Kasumi-1 (cell line): ENCODE data around the gene SDC4.
"Not testable (repeated sequence)": the region's sequence is repeated elsewhere in the genome, so short reads cannot be mapped to it uniquely, and the experiment has no call there.

Experiments used
- DNase-seq, 2 experiments: peaks; one replicate each; lab custom pipeline; 2025; lab: John Stamatoyannopoulos, UW

SDC4 gene

GRCh38 chr20:45363611-45364492 is 15.6 kb upstream of the SDC4 start:
- peak in 1 of 2 experiments; percentile 16 for DNase-seq

GRCh38 chr20:45362804-45363610 is 14.8 kb upstream of the SDC4 start, which contains the start of gene SYS1:
Gene SYS1, plus strand, starts transcription at chr20:45363156. Its CDS starts 376 bp downstream, at chr20:45363532.
- peak; percentile 99 for DNase-seq

GRCh38 chr20:45361793-45362192 is 13.6 kb upstream of the SDC4 start:
- DNase-seq: peak; percentile 12 to 31

GRCh38 chr20:45359406-45360148 is 11.4 kb upstream of the SDC4 start:
- DNase-seq: no peak

- no peak for DNase-seq
Measured at GRCh38 chr20:45359069-45359405, 10.8 kb upstream of the SDC4 start.

GRCh38 chr20:45358282-45359068 is 10.3 kb upstream of the SDC4 start:
- no peak for DNase-seq

GRCh38 chr20:45355209-45356084 is 7.2 kb upstream of the SDC4 start:
- no peak for DNase-seq

GRCh38 chr20:45354423-45355208 is 6.4 kb upstream of the SDC4 start:
- no peak for DNase-seq

- DNase-seq: no peak
Measured at GRCh38 chr20:45353746-45354145, 5.5 kb upstream of the SDC4 start.

- no peak for DNase-seq
Measured at GRCh38 chr20:45352729-45353128, 4.5 kb upstream of the SDC4 start.

GRCh38 chr20:45350795-45351194 is 2.6 kb upstream of the SDC4 start:
- not testable (repeated sequence) for DNase-seq

GRCh38 chr20:45350217-45350616 is 2.0 kb upstream of the SDC4 start:
- DNase-seq: no peak

GRCh38 chr20:45347297-45347935 is 808 bp downstream of the SDC4 start:
- DNase-seq: no peak

- no peak for DNase-seq
Measured at GRCh38 chr20:45346851-45347250, 1.4 kb downstream of the SDC4 start.

GRCh38 chr20:45346291-45346718 is 1.9 kb downstream of the SDC4 start:
- no peak for DNase-seq

GRCh38 chr20:45345104-45345936 is 2.9 kb downstream of the SDC4 start:
- no peak for DNase-seq

GRCh38 chr20:45344168-45344860 is 3.9 kb downstream of the SDC4 start:
- peak; percentile 12 to 53 for DNase-seq
